Activated effector memory CD4-positive, alpha-beta T cell treated with anti-CD3 and anti-CD28 coated beads, Interleukin-2, amount 50 U/mL, for 16 hours (primary cell): Measurements from ENCODE around the gene NIN.

Experiments used
- DNase-seq: peaks from one replicate; pipeline ENCODE4 v3.0.0-alpha.2; 2020

The NIN gene

DNA sequence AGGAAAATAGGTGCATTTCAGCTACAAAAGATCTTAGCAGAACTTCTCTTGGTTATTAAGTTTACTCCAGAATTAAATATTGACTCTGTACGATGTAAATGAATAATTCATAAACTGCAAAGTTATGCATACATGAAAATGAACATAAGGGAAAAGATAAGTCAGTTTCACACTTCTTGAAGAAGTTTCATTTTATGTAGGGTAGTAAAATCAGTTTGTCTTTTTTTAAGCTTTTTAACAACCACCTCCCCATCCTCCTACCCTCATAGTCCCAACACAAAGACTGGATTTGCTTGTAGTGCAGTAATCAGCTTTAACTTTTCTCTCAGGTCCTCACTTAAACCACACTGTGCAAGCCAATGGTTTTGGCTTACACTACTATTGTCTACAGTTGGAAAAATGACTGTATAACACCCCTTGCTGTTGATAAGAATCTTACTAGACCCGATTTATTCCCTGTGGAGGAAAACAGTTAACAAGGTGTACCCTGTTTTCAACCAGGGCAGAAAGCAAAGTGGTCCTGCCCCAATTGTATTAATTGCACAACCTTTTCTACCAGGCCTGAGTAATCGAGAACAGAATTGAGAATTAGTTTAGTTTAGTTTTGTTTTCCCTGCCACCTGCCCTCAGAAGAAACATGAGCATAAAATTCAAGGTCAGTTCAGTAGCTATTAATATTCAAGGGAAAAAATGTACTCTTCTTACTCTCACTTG lies 44.1 kb downstream of the NIN start:
- DNase-seq = no peak

DNA sequence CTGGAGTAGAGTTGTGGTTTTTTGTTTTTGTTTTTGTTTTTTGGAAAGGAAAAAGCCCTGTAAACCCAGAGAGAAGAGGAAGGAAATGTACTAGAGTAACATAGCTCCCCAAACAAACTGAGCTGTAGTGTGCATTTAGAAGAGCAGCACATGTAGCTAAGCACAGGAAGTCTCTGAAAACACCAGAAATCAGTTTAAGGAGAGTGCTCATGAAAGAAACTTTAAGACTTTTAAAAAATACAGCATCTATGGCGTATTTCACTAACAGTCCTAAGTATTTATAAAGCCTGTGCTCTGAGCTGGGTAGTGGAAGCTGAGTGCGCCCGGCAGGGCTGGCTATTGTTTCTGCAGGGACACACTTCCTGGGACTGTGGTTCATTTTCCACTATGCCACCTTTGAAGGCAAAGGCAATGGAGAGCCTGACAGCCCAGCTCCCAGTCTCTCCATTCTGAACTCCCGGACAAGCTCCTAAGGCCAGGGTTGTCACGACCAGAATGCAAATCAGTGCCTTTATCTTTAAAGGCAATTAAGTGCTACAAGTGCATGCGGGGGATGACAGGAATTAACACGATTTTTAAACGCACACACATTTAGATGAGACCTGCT lies 45.4 kb downstream of the NIN start:
- DNase-seq = no peak

DNA sequence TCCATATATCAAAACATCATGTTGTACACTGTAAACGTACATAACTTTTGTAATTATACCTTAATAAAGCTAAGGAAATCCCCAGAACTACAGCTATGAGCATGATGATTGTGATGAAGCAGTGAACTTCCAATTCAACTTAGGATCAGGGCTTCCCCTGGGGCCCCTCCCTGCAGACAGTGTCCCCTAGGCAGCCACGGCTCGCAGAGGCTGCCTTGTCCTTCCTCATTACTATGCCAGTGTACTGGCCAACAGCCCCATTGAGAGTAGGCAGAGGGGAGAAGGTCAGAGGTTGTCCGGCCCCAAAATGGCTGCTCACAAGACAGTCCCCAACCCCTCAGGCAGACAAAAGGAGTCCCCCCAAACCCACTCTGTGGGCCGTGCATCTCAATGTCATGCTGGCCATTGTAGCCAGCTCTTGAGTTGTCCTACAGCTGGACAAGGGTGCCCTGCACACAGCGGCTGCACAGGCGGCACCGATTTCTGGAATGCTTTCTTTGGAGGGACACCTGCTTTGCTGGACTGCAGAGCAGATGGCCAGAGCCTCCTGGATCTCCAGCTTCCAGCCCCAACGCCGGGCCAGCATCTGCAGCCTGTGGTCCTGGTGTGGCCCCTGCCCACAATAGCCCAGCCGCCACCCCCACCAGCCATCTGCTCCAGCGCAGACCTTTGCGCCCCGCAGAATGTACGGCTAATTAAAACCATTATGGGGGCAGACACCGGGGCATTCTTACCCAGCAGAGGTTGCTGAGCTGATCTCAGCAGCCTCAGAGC lies 46.1 kb downstream of the NIN start:
- DNase-seq = no peak

DNA sequence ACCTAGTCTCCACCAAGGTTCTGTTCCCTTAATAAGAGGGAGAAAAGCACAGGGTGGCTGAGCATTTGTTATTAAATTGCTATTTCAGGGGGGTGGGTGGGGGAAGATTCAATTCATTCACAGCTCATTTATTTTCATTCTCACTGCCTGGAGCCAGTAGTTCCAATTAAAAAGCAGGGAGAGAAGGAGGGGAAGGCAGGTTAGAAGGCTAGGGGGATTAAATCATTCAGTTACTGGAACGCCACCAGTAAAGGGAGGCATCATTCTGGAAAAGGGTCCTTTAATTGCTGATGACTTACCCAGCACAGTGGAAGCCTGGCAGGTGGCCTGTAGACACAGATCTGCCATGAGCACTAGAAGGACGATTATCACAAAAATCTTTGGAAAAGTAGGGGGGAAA lies 47.4 kb downstream of the NIN start:
- DNase-seq = no peak

DNA sequence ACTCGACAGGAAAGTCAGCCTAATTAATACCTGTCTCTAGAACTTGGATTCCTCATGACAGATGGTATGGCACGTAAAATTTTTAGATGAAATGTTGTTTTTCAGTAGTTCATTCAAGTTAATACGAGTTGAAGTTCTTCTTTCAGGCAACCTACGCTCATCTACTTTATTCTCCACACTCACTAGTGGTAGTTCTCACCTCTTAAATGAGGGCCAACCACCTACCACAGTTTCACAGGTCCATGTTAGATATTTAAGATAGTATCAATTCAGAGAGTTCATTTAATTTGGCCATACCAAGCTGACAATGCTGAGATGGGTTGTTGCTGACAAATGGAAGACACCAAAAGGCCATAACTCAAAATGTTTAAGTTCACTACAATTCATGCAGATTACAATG lies 50.6 kb downstream of the NIN start:
- DNase-seq = no peak

DNA sequence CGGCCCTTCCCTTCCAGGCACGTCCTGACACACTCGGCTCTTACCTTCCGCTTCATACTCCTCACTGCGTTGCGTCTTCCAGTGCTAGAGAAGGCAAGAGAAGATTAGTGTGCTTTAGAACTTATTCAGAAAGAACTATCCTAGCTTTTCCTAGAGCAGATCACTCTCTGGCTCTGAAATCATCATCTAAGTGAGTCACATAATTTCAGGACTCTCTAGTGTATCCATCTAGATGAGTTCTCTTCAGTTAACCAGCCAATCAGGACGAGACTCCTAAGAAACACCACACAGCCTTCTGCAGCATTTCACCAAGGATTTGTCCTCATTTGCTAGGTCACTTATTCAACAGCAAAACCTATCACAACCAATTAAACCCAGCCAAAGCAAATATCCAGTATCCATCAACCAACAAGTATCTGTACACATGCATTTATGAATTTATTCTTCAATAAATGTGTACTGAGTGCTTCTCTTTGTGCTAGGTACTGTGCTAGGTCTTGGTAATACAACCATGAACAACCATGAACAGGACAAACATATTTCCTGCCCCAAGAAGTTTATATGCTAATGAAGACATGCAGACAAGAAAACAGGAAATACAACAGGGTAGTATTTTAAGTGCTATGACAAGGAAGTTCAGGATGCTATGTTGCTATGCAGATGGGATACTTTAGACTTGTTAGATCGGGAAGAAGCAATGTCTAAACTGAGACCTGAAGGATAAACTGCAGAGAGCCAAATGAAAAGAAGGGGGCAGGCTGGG lies 52.1 kb downstream of the NIN start:
- DNase-seq = no peak

DNA sequence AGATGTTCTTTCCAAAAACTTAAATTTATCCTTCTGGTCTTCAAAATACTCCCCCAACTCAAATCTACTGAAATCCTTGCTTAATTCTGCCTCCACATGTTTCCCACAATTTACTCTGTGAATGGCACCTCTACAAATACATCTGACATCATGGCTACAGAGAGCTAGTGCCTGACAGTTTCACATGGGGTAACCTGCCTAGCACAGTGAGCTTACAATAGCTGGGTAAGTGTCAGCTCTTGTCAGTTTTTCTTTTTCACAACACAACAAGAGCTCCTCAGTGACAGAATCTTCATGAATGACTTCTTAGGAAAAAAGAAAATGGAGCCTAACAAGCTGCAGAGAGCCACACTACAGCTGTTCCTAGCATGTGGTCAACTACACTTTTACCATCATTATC lies 54.4 kb downstream of the NIN start:
- DNase-seq = no peak

DNA sequence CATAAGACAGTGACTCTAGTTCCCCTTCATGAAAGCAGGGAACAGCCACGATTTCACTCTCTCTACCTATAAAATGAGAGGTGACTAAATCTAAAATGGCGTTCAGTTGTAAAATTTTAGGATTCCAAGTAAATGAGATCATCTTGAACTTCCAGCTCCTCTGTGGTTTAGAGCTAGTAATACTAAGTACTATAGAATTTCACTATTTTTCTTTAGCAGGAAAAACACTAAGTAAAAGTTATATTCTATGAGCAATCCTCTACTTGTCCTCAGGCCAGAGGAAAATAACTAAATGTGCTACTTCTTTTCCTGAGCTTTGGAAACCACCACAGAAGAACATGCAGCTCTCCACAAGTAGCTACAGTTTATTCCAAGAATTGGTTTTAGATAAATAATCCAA lies 55.6 kb downstream of the NIN start:
- DNase-seq = no peak

DNA sequence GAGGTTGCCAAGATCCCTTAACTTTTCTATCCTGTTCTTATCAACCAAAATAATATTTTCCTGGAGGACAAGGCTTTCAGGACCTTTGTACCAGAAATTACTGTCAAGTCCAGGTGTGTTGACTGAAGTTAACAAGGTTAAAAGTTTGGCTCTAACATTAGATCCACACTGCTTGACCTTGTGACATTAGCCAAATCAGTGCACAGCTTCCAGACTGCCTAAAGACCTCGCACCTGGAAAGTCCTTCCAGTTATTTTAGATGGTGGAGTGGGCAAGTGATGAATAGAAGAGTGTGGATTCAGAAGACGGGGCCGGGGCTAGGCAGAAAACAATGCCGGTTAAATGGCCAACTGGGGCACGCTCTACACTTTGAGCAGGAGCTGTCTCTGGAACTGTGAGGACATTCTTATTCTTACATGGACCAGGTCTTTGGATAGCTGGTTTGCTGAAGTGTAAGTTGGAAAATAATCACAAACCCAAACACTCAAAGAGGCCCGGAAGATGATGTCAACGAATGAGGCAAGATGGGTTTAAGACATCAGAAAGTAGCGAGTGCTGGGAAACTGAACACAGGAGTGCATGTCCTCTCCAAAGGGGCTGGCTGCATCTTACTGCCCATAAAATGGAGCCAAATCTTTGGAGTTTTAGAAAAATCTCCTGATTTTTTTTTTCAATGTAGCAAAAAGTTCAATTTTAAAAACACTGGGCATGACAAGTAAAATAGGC lies 56.3 kb downstream of the NIN start:
- no peak for DNase-seq

DNA sequence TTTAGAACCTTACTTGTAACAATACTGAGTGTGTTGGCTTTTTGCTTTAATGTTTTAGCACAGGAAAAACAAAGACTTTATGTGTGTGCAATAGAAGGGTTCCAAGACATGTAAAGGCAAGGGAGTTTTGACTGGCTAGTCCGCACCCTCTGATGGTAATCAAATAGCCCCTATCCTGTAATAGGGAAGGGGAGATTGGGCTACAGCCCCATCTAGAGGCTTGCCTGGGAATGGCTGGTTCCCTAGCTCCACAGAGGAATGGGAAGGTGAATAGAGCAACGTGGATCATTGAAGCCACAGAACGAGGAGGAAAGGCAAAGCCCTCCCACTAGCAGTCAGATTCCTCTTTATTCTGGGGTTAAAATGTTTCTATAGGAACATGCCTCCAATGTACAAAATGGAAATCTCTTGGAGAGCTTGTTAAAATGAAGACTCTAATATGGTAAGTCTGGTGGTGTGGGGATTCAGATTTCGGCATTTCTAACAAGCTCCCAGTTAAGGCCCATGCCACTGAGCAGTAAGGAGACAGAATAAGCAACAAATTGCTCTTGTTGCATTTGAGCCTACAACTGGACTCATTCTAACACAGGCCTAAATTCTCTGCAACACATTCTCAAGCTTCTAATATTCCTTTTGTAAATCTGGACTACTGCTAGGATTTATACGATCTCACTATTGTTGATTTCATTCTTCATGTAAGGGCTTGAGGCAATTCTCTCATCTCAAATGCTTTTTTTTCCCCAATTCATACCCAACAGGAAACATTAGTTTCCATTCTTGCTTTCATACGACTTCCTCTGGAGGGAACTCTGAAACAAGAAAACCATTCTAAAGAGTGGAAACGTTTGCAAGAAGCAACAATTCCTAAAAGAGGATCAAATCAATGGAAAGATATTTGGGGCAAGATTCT lies 57.1 kb downstream of the NIN start:
- peak; percentile 71 for DNase-seq

DNA sequence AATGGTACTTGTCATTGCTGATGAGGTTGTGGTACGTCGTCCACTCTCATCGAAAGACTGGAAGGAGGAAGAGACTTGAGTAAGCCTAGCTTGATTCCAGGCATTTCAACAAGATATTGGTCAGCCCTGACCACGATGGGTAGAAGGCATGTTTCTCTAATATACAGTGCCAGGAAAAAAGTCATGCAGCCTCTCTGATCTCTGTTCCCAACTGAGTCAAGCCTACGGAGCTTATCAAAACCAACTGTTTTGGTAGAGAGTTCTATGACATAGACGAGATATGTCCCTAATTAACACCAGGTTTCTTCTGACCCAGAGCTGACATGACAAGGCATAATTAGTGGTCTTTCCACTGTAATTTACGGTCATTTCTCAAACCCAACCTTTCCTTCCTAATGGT lies 58.5 kb downstream of the NIN start:
- DNase-seq = no peak

DNA sequence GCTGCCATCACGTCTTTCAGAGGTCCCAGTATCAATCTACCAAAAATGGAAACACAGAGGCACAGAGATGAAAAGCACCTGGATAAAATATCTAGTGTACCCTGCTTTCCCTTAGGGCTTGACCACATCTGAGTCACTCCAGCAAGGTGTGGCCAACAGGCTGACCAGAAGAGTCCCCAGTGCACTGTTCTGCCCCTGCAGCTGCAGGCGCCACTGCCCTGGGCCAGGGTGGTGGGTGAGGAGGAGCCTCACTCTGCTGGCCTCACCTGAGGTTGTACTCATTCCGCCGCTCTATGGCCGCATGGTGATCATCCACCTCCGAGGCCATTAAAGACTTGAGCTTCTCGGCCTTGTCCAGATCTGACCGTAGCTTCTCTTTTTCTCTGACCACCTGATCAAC lies 60.4 kb downstream of the NIN start:
- DNase-seq = no peak

DNA sequence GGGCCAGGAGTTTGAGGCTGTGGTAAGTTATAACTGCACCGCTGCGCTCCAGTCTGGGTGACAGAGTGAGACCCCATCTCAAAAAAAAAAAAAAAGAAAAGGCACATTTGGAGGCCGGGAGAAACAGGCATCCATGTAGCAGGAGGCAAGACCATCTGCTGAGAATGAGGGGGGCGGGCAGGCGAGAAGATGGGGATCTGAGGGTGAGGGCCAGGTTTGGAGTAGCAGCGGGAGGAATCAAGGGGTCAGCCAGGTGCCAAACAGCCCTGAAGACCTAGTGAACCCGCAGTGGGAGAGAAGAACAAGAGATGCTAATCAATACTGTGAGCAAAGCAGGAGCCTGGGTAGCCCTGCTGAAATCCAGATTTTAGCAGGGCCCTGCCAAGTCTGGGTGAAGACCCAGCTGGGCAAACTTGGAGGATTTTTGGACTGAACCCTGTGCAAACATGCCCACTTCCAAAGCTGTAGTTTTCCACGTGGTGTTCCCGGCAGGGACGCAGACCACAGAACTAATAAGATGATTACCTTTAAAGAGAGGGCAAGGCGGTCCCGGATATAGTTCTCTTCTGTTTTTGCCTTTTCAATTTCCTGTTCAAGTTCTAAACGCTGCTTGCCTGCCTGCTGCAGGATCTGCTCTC lies 61.0 kb downstream of the NIN start:
- DNase-seq = no peak

DNA sequence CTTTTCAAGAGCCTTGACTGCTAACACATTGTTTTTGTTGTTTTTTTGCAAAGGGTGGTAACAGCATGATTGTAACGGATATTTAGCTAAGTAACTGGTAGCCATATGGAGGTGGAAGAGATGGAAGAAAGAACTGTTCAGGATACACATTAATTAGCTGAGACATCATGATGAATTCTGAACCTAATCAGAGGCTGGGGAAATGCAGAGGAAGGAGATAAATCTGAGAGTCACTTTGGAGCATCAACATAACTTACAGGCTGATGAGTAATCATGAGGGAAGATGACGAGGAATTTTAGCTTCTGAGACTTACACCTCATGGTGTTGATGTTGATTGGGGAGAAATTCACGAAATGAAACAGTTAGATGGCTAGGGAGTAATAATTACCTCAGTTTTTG lies 62.3 kb downstream of the NIN start:
- no peak for DNase-seq

DNA sequence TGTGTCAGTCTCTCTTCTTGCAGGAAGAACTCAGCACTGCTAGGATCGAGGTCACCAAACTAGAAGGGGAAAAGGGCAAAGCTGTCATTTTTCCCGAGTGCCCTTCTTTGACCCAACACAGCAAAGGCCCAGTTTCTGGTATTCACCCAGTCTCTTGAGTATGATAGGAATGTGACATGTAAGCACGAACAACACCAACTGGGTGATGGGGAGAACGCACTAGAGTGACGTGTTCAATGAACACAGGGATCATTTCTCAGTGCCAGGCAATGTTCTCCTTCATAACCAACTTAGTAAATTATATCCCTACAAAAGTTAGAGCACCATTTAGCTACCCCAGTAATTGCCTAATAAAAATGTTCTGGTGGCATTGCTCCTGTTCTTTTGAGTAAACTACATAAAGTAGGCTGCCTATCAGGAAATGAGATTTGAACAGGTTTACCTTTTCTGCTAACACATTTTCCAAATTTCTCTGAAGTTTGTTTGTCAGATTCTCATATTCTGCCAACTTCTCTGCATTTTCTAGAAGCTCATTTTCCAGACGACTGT lies 64.5 kb downstream of the NIN start:
- DNase-seq = no peak

DNA sequence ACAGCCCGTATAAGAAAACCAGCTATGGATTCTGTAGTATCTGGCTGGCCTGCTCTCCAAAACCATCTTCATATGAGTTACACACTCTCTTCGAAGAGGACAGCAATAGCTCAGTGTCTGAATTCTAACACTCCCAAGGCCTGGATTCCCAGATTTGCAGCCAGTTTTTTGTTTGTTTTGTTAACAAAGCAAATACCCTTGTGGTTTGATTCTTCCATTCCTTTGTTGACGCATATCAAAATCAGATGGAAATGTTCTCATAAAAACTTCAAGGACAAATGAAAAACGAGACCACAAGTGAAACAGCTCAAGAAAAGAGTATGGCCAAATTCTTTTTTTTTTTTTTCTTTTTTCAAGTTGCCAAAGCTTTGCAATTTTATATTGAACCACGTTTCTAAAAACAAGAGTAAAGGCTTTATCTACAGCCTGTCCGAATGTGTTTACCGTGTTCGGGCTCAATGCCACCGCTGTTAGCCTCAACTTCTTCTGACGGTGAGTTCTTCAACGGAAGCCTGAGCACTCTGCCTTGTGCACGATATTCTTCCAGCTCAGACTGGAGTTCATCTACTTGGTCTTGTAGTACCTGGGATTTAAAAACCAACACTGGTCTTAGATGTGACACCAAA lies 67.5 kb downstream of the NIN start:
- DNase-seq = no peak

DNA sequence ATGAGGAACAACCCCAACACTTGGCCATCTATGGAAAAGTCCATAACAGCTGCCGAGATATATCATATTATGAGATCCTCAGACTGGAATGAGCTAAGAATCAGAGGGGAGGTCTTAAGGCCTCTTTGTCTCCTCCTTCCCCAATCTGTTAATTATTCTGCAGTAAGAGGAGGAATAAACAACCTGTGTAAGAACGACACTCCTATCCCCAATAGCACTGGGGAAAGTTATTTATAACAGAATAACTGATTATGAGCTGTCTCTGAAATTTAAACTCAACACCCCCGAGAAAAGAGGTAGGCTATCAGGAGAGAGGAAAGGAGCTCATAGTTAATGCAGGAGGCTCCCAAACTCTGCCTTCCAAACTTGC lies 68.0 kb downstream of the NIN start:
- DNase-seq = no peak

DNA sequence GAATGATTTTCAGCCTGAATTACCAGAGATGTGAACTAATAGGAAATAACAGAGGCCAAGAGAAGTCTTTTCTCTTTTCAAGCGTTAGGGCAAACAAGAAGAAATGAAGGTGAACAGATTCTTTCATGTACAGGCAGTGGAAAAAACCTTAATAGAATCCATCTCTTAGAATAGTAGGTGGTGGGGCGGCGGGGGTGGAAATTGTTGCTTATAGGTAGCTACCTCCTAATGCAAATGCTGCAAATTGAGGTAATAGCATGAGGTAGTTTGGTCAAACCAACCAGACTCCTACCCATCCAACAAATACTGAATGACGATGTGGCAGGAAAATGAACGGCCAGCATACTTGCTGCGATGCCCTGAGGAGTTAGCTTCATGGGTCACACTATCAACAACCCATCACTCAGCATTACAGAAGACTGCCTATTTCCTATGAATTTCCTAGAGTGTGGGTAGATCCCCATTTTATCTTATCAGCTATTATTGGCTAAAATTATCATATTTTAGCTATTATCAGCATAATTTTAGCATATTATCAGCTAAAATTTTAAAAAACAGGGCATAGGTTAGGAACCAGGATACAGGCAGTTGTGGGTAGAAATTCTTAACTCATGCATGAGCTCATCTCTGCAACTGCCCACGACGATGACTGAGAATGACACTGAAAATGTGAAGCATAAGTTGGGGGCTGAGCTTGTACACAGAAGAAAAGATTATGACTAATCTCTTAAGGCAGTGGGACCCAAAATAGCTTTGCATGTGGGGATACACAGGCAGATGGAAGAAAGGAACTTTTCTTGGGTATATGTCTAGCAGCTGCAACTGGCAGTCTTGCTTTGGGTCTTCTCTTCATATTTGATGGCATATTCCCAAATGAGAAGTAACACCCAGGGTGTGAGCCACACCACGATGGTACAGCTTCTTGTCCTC lies 68.7 kb downstream of the NIN start:
- DNase-seq = no peak

DNA sequence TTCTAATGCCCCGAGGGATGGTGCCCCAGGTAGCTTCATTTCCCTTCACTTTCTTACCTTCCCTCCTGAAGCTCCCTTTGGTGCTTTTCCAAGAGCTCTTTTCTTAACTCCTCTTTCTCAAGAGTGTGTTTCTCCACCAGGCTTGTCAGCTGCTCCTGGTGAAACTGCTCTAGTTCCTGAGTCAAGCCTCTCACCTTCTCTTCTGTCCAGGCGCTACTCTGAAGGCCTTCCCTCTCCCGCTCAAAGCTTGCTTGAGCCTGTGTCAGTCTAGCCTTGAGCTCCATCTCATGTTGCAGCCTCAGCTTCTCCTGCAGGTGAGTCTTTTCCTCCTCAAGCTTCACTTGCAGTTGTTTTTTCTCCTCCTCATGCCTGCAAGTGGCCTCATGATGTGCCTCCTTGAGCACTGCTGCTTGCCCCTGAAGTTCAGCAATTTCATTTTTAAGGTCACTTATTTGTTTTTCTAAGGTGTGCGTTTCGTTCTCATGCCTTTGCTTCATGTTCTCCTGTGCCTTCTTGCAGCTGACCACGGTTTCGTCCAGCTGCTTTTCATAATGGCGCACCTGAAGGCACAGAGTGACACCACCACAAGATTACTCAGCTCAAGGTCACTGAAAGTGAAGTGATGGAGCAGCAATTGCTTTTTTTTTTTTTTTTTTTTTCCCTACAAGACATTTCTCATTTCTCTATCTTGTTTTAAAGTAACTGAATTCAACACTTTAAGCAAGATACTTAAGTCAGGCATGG lies 71.0 kb downstream of the NIN start:
- DNase-seq = no peak
